Suppressor macrophage (primary cell): ENCODE data around the gene PLPP7.
"Not testable (repeated sequence)": the region's sequence is repeated elsewhere in the genome, so short reads cannot be mapped to it uniquely, and the experiment has no call there.

ENCODE experiments used
- DNase-seq, 4 experiments: peaks; one replicate each; pipeline ENCODE4 v3.0.0-alpha.2; 2020 to 2022

Gene PLPP7

DNA sequence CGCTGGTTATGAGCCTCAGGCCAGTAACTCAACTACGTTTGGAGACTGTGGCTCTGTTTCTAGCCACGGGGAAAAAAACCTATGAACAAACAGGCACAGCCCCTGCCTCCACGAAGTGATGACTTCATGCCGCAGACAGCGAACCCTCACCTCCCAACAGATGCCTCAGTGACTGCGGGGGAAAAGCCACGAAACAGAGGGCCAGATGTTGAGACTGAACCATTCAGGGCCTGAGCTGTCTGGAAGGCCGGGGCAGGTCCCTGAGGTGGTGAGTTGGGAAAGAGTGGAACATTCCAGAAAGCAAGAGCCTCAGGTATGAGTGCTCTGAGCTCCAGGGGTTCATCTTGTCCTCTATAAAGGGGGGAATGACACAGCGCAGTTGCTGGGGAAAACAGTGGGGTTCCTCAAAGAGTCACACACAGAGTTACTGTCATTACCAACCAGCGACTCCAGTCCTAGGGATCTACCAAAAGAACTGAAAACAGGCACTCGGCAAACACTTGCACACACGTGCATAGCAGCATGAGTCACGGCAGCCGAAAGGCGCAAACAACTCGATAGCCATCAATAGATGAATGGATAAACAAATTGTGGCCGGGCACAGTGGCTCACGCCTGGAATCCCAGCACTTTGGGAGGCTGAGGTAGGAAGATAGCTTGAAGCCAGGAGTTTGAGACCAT, 15.3 kb downstream of the PLPP7 start:
- DNase-seq: no peak

DNA sequence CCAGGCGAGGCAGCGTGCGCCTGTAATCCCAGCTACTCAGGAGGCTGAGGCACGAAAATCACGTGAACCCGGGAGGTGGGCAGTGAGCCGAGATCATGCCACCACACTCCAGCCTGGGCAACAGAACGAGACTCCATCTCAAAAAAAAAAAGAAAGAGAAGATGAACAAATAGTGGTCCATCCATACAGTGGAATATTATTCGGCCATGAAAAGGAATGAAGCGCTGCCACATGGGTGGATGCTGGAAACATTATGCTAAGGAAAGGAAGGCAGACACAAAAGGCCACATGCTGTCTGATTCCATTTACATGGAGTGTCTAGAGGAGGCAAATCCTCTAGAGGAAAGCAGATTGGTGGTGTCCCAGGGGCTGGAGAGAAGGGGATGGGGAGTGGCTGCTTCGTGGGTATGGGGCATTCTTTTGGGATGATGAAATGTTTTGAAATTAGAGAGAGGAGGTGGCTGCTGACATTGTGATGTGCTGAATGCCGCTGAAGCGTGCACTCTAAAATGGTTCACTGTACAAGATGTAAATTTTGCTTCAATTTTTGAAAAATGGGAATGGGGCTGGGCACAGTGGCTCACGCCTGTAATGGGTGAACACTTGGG, 17.0 kb downstream of the PLPP7 start:
- DNase-seq: no peak

DNA sequence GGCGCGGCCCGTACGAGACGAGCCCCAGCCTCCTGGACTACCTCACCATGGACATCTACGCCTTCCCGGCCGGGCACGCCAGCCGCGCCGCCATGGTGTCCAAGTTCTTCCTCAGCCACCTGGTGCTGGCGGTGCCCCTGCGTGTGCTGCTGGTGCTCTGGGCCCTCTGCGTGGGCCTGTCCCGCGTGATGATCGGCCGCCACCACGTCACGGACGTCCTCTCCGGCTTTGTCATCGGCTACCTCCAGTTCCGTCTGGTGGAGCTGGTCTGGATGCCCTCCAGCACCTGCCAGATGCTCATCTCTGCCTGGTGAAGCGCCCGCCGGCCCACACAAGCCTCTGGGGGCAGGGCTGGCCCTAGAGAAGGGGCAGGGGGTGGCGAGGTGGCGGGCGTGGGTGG, 18.5 kb downstream of the PLPP7 start:
- no peak for DNase-seq

DNA sequence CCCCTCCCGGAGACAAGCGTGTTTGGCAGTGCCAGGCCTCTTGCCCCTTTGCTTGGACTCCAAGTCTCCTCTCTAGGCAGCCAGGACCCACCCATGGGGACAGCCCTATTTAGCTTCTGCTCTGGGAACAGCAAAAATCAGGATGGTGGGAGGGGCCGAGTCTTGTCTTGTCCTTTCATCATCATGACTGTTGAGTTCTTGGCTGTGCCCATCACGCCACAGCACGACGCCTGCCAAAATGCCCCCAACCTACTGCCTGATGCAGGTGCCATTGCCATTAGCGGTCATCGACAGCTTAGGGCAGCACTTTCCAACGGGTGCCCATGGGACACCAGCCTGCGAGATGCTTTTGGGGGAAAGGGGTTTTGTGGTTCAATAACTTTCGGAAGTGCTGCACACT, 18.9 kb downstream of the PLPP7 start:
- no peak for DNase-seq

DNA sequence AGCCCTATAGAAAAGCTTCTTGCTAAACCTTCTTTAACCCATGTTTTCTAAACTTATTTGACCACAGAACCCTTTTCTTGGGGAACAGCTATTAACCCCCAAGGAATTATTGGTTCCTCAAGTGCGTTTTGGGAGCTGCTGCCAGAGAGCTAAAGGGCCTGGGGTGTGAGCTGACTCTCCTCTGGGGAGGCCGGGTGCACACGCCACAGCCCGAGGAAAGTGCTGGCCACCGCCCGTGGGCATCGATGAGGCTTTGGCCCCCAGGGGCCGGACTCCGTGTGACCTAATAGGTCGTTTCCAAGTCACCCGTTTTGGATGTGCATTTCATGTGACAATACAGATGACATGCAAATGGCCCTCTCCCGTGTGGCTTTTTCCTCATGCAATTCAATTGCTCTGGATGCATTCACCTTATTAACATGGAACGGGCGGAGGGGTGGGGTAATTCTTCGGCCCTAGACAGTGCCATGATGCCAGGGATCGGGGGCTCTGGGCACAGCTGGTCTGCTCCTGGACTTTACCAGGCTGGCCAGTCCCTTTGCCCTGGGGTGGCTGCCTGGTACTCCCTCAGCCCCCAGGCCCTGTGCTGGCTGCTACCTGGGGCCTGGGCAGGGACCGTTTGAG, 19.5 kb downstream of the PLPP7 start:
- DNase-seq: no peak

DNA sequence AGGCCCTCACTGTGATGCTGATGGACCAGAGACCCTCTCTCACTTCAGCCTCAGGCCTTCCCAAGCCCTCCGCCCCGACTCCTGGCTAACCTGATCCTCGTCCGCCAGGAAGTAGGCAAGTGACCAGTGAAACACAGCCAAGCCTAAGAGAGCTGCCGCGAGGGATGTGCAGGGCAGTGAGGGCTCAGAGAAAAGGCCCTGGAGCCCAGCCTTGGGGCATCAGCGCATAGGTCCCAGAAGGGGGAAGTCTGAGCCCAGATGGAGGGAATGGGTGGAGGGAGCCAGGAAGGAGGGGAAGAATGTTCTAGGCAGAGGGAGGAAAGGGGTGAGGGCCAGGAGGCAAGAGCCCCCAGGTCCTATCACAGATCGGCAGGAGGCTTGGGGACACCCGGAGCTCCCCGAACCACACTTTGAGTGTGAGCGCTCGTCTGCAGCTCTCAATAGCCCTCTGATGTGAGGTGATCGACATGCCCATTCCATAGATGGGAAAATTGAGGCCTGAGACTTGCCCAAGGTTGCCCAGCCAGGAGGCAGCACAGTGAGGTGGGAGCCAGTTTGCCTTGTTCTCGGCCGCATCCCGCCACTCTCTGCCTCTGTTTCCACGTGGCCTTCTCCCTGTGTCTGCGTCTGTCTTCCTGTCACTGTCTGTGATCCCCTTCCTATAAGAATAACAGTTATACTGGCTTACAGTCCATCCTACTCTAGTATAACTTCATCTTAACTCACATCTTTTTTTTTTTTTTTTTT, 20.2 kb downstream of the PLPP7 start:
- no peak for DNase-seq

DNA sequence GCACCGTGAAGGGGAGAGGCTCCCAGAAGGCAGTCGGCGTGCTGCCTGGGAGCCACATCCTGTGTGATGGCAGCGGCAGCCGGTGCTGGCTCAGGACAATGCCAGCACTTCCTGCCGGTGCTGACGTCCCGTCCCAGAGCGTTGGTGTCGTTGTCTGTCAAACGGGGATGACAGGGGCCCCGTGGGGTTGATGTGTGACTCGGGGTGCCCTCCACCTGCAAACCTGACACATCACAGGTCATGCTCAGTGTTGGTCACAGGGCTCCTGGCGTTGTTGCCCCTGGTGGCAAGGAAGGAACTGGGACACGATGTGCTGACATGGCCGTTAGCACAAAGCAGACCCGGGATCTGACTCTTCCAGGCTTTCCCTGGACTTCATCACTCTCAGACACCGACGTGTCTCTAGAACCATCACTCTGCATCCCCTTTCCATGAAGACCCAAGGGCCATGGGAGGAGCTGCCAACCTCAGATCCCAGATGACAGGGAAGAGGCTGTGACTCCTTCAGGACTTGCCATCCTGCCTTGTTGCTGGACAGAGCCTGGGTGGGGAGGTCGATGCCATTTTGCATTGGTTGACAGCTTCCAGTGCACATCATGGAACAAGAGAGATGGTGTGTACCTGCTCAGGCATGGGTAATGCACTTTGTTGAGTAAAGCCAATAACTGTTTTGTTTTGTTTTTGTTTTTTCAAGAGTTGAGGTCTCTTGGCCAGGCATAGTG, 21.5 kb downstream of the PLPP7 start:
- DNase-seq: peak in 3 of 4 experiments; percentile 25 to 30 (median 28)

DNA sequence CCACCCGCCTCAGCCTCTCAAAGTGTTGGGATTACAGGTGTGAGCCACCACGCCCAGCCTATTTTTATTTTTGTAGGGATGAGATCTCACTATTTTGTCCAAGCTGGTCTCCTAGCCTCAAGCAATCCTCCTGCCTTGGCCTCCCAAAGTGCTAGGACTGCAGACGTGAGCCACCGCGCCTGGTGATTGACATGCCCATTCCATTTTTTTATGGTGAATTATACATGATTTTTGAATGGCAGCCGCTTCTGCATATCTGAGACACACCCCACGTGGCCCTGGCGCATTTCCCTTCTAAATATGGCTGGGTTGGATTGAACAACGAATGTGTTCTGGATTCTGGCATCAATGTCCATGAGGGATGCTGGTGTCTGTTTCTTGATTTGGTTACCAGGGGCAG, 22.7 kb downstream of the PLPP7 start:
- no peak for DNase-seq

DNA sequence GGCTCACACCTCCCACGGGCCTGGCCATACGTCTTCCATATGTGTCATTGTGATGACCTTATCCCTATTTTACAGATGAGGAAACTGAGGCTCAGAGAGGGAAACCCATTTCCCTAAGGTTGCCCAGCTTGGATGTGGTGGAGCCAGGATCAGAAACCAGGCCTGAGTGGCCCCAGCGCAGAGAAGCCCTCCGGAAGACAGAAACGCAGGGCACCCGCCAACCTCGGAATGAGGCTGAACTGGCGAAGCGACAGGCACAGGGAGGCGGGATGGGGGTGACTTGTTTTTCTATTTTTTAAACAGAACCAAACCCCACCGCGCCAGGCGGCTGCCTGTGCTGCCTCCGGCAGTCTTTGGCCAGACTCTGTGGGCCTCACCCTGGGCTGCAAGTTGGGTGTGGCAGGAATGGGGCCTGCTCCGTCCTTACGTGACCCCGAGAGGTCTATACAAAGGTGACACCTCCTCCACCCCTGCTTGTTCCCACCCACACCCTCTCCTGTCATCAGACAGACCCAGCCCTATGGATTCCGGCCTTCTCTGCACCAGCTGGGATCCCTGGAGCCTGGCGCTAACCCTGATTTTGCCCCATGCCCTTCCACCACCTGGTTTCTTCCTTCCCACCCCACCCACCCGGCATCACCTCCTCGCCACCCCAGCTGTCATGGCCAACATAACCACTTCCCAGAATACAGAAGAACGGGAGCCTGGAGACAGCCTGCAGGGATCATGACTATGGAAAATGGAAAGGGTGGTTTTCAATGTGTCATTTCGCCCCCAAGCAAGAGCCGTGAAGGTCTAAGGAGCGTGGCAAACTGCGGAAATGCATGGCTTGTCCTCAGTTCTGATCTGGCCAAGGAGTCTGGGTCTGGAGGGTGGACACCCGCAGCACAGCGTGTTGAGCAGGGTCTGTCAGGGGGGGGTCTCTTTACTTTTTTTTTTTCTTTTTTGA, 23.6 kb downstream of the PLPP7 start:
- DNase-seq: no peak

DNA sequence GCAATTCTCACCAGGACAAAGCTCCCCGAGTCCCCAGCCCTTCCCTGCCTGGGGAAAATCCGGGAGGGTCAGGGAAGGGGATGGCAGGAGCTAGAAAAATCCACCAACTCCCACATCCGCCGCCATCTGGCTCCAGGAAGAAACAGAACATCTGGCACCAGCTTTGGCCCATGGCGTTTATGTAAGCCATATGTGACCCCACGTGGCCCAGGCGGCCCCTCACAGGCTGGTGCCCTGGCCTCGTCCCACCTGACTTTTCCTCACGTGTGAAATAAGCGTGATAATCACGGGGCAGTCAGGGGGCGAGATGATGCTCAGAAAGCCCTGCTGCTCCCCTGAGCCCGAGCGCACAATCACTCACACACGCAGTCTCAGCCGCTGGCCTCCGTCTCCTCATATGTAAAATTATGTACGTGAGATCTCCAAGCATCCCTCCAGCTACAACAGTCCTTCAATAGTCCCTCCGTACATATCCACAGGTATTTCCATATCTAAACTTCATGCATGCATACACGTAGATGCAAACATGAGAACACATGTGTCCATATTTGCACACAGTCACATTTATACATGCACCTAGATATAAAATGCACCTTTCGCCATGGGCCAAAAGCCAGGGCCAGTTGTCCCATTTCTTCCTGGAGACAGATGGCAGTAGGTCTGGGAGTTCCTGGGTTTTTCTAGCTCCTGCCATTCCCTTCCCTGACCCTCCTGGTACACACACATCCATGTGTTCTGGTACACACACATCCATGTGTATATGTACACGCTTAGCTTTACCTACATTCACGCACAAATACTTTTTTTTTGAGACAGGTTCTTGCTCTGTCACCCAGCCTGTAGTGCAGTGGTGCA, 28.9 kb downstream of the PLPP7 start:
- no peak for DNase-seq

DNA sequence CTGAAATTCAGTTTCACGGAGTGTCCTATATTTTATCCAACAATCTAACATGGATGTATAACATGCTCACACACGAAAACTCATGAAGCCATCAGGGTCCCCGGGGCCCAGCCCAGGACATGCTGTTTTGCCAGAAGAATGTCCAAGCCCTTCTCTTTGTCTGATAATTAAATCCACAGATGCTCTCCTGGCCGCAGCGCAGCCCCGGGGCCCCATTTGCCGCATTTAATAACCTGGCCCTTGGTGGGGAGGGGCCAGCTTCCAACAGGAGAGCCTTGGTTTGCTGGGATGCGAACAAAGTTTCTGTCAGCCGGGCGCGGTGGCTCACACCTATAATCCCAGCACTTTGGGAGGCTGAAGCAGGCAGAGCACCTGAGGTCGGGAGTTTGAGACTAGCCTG, 30.0 kb downstream of the PLPP7 start:
- no peak for DNase-seq

DNA sequence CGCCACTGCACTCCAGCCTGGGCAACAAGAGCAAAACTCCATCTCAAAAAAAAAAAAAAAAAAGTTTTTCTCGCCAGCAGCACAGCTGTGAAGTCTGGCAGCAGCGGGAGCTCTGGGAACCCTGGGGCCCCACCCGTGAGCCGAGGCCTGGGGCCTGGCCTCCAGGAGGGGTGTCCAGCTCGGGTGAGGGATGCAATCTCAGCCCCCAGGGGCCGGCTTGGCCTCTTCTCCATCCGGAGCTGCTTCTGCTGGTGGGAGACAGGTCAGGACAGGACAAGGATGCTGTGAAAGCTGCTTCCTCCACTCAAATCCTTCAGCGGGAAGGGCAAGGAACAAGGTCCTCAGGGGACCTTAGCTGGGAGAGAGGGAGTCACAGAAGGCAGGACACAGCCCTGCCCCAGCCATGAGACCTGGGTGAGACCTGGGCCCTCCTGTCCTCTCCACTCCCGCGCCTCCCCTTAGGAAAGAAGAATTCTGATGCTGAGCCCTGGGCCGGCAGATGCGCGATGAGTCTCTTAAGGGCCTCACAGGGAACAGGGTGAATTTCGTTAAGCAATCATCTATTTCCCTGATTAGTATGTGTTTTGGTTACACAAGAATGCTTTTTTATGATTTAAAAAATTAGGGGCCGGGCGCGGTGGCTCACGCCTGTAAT, 30.6 kb downstream of the PLPP7 start:
- no peak for DNase-seq

DNA sequence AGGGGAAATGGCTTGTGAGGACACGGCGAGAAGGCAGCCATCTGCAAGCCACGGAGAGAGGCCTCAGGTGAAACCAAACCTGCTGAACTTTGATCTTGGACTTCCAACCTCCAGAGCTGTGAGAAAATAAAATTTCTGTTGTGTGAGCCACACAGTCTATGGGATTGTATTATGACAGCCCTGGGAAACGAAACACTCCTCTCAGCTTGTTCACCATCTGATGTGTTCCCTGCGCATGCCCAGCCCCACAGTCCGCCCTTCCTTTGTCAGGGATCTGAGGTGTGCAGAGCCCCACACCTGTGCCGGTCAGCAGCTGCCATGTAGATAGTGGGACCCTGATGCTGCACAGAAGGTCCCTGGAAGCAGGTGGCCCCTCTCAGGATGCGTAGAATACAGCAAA, 34.1 kb downstream of the PLPP7 start:
- no peak for DNase-seq

DNA sequence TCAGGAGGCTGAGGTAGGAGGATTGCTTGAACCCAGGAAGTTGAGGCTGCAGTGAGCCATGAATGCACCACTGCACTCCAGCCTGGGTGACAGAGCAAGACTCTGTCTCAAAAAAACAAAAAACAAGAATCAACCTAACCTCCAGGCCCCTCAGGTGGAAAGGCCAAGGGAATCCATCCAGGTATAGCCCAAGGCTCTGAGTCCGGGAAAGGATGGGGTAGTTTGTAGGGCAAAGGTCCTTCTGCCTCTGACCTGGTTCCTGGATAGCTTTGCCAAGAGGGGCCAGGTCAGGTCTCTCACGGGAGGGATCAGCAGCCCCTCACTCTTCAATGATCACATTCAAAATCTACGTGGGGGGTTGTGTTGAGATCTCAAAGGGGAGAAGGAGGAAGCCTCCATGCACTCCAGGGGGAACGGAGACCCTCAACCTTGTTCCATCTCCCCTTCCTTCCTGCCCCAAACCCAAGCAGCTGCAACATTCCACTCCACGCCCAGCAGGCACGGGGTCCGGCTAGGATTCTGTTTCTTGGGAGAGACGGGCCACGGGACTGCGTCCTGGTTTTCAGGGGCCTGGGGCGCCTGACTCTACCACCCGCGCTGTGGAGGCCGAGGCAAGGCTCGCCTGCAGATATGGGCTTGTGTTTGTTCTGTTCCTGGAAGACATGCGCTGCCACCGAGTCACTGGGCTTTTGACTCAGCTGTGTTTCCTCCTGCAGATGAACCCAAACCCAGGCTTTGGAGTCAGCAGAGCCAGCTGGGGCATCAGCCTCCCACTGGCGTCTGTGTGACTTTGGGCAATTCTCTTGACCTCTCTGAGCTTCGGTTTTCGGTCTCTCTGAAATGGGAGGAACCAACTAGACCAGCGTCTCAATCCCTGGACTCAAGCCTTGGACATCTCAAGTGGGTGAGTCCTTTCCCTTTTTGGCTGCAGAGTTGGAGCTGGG, 35.5 kb downstream of the PLPP7 start:
- DNase-seq: no peak

DNA sequence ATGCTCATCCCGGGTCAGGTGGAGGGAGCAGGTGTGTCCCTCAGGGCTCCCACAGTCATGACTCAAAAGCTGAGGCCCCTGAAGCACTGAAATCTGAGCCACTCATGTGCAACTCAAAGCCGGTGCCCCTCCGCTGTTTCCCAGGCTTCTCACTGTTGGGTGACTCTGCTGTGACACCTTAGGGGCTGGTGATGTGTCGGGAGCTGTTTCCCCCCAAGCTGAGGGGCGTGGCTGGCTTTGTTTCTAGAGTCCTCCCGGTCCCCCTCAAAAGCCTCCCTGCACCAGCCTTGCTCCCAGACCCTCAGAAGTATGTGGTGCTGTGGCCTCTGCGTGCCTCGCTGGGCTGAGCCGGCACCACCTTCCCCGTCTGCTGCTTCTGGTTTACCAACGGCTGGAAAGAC, 39.7 kb downstream of the PLPP7 start:
- DNase-seq: no peak

DNA sequence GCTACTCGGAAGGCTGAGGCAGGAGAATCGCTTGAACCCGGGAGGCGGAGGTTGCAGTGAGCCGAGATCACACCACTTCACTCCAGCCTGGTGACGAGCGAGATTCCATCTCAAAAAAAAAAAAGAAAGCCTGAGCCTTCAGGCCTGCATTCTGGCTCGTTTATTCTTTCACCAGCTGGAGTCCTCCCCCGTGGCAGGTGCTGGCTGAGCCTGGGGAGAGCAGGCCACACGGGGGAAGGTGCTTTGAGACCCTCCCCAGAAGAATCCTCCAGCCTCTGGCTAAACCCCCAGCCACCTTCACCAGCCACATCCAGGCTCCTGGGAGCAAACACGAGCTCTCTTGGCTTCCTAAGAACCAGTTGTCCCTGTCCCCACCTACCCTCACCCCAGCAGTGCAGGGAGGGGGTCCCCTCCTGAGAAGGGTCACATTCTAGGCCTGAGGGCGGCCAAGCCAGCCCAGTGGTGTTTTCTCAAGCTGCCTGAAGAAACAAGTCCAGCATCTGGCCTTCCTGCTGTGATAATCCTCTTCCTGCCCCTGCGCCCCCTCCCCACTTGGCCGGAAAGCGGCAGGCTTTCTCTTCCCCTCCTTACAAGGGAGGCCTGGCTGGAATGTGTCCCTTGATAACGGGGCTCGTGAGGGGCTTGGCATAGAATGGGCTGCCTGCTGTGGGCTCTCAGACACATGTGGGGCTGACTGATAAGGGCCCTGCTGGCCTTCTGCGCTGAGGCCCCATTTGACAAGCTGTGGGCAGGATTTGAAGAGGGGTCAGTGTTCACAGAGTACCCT, 41.5 kb downstream of the PLPP7 start:
- DNase-seq: no peak

DNA sequence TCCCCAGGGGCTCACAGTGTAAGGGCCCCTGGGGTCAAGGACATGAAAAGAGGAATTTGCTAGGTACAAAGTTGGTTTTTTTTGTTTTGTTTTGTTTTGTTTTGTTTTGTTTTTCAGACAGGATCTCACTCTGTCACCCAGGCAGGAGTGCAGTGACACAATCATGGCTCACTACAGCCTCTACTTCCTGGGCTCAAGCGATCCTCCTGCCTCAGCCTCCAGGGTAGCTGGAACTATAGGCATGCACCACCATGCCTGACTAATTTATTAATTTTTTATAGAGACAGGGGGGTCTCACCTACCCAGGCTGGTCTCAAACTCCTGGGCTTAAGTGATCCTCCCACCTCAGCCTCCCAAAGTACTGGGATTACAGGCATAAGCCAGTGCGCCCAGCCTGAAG, 42.5 kb downstream of the PLPP7 start:
- not testable (repeated sequence) for DNase-seq
